Panc1 (cell line): ENCODE results near the gene CABP4. TPM values are rescaled to one million over a fixed set of nuclear protein-coding genes. Genes with fewer than 3 reads are reported as not detected.

ENCODE experiments used
- ATAC-seq: fragments of 200-7000 bp; cut with Tn5 transposase; 2 replicates; pipeline ENCODE4 v1.9.1; 2020; ENCODE audit warnings: mild to moderate bottlenecking, moderate library complexity
- BruUV-seq: library from RNA; stranded (reverse); fragments of 400-500 nt; replicated peaks from 2 replicates; lab custom pipeline; 2021; lab: Mats Ljungman, UMichigan
- CTCF ChIA-PET: fragments of 300-600 bp; sonication (Branson Sonifier 250); formaldehyde crosslinking; loops from one replicate; lab custom pipeline; 2022; ENCODE audit warnings: antibody characterized with exemption; lab: Charles Lee
- POLR2A ChIA-PET: fragments of 300-600 bp; sonication (Branson Sonifier 250); formaldehyde crosslinking; loops from one replicate; lab custom pipeline; 2022; ENCODE audit warnings: antibody characterized with exemption; lab: Charles Lee
- DNase-seq: peaks from one replicate; pipeline ENCODE4 v3.0.0-alpha.2; 2010; ENCODE audit warnings: low read depth, low spot score
- H3K27ac ChIP-seq: 2 replicates; pipeline ENCODE4 v1.5.1; 2011; ENCODE audit warnings: mild to moderate bottlenecking, low read length, inconsistent platforms
- H3K27me3 ChIP-seq: fragments of 200-500 bp; sonication (Bioruptor generic); 2 replicates; pipeline ENCODE4 v1.6.0; 2014; ENCODE audit warnings: low read length, inconsistent platforms; ENCODE audit not compliant: control insufficient read depth, insufficient read depth
- H3K36me3 ChIP-seq: fragments of 200-500 bp; sonication (Bioruptor generic); 2 replicates; pipeline ENCODE4 v1.5.1; 2014; ENCODE audit warnings: inconsistent platforms, mild to moderate bottlenecking, low read length, moderate library complexity; ENCODE audit not compliant: control insufficient read depth, insufficient read depth
- H3K4me1 ChIP-seq: 2 replicates; pipeline ENCODE4 v1.5.1; 2011; ENCODE audit warnings: inconsistent platforms, mild to moderate bottlenecking, low read length, moderate library complexity; ENCODE audit not compliant: control insufficient read depth, insufficient read depth
- H3K4me3 ChIP-seq, 2 experiments: 2 replicates each; pipeline ENCODE4 v1.5.1; 2011 to 2012; ENCODE audit warnings: low read depth in 2 of 2, low read length in 2 of 2, mild to moderate bottlenecking in 2 of 2, inconsistent platforms in 1 of 2, moderate library complexity in 1 of 2
- H3K9me3 ChIP-seq: fragments of 200-500 bp; sonication (Bioruptor generic); 2 replicates; pipeline ENCODE4 v1.5.1; 2014; ENCODE audit warnings: low read depth, mild to moderate bottlenecking, inconsistent platforms, low read length, moderate library complexity; ENCODE audit not compliant: control insufficient read depth, insufficient read depth
- CTCF ChIP-seq: fragments of 450-650 bp; IDR thresholded peaks from 2 replicates; pipeline ENCODE4 v1.5.1; 2017; ENCODE audit warnings: mild to moderate bottlenecking
- POLR2AphosphoS5 ChIP-seq: IDR thresholded peaks from 2 replicates; pipeline ENCODE4 v1.6.1; 2012; ENCODE audit warnings: mild to moderate bottlenecking, low read depth, low read length, moderate library complexity
- SIN3A ChIP-seq: IDR thresholded peaks from 2 replicates; pipeline ENCODE4 v1.6.1; 2012; ENCODE audit warnings: low read depth, mild to moderate bottlenecking, low read length, moderate library complexity, borderline replicate concordance; ENCODE audit not compliant: insufficient read depth
- TCF7L2 ChIP-seq: IDR thresholded peaks from 2 replicates; pipeline ENCODE4 v1.6.1; 2011; ENCODE audit warnings: mild to moderate bottlenecking, low read depth, low read length, inconsistent platforms
- in situ Hi-C: cut with HindIII; loops from 2 replicates; pipeline ENCODE4 v1.10.0; 2016; ENCODE audit warnings: low sequenced_read_pairs, low pct_unique_long_range_greater_than_20kb
- intact Hi-C: fragments of 100-400 bp; cut with micrococcal nuclease; formaldehyde crosslinking; loops from one replicate; pipeline ENCODE4 v1.10.0; 2022; ENCODE audit not compliant: unreplicated experiment
- total RNA-seq: library from RNA; stranded (reverse); gene quantifications from one replicate; pipeline ENCODE4 v1.2.1, GENCODE V29; 2021; ENCODE audit not compliant: unreplicated experiment
- TF ChIP-seq, protein P1 (sequence below), 2 experiments: IDR thresholded peaks; 2 replicates each; pipeline ENCODE4 v1.6.1; 2011 to 2012; ENCODE audit warnings: low read depth in 2 of 2, control low read depth in 1 of 2, low read length in 1 of 2, mild to moderate bottlenecking in 1 of 2, moderate library complexity in 1 of 2; ENCODE audit not compliant: insufficient read depth in 1 of 2

Gene CABP4
- total RNA-seq, 1 experiment from 2014 or later = not detected

DNA sequence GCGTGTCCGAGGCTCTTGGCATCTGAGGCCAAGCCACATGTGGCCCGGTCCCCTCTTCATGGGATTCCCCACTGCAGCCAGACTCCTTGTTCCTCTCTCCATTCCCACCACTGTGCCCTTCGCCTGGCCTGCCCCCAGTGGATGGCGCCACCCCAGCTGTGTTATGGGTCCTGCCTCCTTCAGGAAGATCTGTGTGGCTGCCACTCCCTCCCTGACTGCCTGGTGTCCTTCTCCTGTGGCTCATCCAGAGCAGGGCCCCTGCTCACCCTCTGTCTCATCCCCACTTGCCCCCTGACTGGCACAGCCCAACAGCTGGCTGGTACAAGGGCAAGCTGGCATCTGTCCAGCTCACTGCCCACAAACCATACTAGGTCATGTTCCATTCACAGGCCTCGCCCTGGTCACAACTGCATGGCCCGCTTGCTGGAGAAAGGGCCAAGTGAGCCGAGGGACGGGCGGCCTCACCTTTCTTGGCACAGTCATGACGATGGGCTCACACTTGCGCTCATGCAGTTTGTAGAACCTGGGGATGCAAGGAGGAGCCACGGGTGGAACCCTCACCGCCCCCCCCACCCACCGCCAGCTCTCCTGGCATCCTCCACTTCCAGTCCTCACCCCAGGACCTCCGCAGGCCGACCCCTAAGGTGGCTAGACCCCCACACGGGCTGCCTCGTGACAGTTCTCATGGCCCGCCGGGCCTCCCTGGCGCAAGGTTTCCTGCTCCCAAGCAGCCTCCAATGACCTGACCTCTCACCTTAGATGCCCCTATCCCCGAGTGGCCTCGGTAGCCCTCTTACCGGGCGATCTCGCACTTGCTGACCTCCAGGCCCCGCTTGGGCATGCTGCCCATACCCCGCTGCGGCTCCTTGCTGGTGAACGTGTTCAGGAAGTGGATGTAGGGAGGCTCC lies 15.6 kb upstream of the CABP4 start:
- BruUV-seq = no TSS peak
- Histone ChIP-seq H3K27me3 (no peaks in the 10 kb centered on the region), H3K27ac (peak overlapping the region; percentile 79; the same call in 1 of the 2 replicates), H3K4me3 (no peak overlapping the region), H3K4me1 (peaks cover 70% of the 10 kb centered on the region), H3K9me3 (no peaks in the 10 kb centered on the region), H3K36me3 (peaks cover 2% of the 10 kb centered on the region; the same call in 1 of the 2 replicates)
- in situ Hi-C loops (no loop called here), intact Hi-C loops (no loop called here)
- TF ChIP-seq TCF7L2 = no peak
- TF ChIP-seq, protein P1, sequence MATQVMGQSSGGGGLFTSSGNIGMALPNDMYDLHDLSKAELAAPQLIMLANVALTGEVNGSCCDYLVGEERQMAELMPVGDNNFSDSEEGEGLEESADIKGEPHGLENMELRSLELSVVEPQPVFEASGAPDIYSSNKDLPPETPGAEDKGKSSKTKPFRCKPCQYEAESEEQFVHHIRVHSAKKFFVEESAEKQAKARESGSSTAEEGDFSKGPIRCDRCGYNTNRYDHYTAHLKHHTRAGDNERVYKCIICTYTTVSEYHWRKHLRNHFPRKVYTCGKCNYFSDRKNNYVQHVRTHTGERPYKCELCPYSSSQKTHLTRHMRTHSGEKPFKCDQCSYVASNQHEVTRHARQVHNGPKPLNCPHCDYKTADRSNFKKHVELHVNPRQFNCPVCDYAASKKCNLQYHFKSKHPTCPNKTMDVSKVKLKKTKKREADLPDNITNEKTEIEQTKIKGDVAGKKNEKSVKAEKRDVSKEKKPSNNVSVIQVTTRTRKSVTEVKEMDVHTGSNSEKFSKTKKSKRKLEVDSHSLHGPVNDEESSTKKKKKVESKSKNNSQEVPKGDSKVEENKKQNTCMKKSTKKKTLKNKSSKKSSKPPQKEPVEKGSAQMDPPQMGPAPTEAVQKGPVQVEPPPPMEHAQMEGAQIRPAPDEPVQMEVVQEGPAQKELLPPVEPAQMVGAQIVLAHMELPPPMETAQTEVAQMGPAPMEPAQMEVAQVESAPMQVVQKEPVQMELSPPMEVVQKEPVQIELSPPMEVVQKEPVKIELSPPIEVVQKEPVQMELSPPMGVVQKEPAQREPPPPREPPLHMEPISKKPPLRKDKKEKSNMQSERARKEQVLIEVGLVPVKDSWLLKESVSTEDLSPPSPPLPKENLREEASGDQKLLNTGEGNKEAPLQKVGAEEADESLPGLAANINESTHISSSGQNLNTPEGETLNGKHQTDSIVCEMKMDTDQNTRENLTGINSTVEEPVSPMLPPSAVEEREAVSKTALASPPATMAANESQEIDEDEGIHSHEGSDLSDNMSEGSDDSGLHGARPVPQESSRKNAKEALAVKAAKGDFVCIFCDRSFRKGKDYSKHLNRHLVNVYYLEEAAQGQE (IDR thresholded peaks at IDR 0.05; ENCODE audit: insufficient read depth in 1 of 2, low read depth in 2 of 2, low read length in 1 of 2) = peak in 1 of 2 experiments; percentile 34; a peak in 1 of 4 replicates
- ATAC-seq (peak; percentile 43), DNase-seq (no peak)
- POLR2A ChIA-PET = interaction anchor here (0.6 kb wide), 1 partner anchor 64 kb away, joined by 3 read pairs; no protein-coding TSS in a partner anchor
- CTCF ChIA-PET = interaction anchor here (0.6 to 0.9 kb wide), 3 partner anchors 12 to 26 kb away, joined by 3 read pairs; no protein-coding TSS in a partner anchor

GRCh38 chr11:67440229-67441097 lies 14.7 kb upstream of the CABP4 start:
- ATAC-seq = no peak

More at GRCh38 chr11:67440229-67441097, 14.7 kb upstream of the CABP4 start:
- in situ Hi-C loops (no loop called here), intact Hi-C loops (no loop called here)
- POLR2A ChIA-PET = no interaction called here
- Histone ChIP-seq H3K4me1 (peaks cover 64% of the 10 kb centered on the region), H3K27ac (peak overlapping the region; percentile 45; the same call in 1 of the 2 replicates), H3K36me3 (peaks cover 2% of the 10 kb centered on the region; the same call in 1 of the 2 replicates), H3K27me3 (no peaks in the 10 kb centered on the region), H3K4me3 (no peak overlapping the region), H3K9me3 (no peaks in the 10 kb centered on the region)
- DNase-seq = no peak
- TF ChIP-seq TCF7L2 (no peak), CTCF (no peak), SIN3A (no peak), POLR2AphosphoS5 (no peak)
- TF ChIP-seq, protein P1 (IDR thresholded peaks at IDR 0.05; ENCODE audit: insufficient read depth in 1 of 2, low read depth in 2 of 2, low read length in 1 of 2) = no peak
- CTCF ChIA-PET = no interaction called here
- TSS peak; percentile 65 for BruUV-seq
